GM19468 (cell line): ENCODE results near the gene LRP1B.

Experiments used
- ATAC-seq: cut with Tn5 transposase; IDR thresholded peaks from one replicate; pipeline ENCODE4 v1.9.1; 2021; ENCODE audit warnings: mild to moderate bottlenecking, moderate library complexity, moderate number of reproducible peaks; ENCODE audit not compliant: unreplicated experiment; ENCODE audit errors: extremely low read depth

LRP1B gene

DNA sequence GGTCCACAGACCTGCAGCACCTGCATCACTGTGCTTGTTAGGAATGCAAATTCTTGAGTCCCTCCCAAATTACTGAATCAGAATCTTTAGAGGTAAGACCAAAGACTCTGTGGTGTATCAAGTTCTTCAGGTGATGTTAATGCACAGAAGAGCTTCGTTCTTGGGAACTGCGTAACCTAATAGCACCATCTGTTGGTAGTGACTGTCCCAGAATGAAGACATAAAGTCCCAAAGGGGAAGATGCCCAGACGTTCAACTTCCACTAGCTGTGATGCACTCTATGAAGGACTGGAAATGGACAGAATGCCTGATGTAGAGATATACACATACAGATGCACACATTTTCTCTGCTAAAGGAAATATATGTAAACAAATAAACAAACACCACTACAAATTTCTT lies 576.0 kb downstream of the LRP1B start:
- ATAC-seq, result peak; percentile 37

DNA sequence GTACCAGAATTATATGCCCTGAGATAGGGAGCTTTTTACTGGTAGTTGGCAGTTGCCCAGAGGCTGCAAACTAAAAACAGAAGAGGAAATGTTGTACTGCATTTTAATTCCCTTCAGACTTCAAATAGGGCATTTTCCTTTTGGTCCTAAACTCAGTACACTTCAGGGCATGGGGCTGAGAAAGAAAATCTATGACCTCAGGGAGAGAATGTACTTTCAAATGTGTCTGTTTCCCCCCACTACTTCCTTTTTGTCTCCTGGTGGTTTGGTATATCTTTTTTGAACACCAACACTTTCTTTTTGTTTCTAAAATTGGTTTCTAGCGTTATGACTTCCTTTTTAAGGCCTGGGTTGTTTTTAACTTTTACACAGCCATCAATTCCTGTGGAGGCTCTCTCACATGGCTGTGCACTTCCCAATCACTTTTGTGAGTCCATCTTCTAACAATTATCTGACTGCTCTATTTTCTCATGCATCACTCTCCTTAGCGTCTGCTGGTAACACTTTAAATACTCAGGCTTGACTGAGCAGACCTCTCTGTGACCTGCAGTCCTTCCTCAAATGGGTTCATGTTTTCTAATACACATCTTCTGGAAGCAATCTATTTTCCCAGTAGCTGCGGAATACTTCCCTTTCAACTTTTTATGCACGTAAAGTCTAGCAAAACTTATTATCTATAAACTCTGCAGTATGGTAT lies 596.0 kb downstream of the LRP1B start:
- ATAC-seq, result peak; percentile 49

DNA sequence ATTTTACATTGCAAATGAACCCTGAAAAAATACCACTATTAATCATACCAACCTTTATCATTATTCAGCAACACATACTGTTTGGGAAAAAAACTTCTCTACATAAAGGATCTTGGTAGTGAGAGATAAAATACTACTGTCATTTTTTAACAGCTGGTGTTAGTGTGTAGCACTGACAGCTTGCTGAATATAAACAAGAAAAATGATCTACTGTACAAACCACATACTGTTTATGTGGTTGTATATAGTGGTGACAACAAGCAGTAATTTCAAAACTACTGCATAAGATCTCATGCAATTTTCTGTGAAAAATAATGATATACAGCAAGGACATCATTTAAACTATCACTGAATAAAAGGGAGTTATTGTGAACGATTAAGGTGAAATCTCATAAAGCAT lies 601.2 kb downstream of the LRP1B start:
- ATAC-seq, result no peak

DNA sequence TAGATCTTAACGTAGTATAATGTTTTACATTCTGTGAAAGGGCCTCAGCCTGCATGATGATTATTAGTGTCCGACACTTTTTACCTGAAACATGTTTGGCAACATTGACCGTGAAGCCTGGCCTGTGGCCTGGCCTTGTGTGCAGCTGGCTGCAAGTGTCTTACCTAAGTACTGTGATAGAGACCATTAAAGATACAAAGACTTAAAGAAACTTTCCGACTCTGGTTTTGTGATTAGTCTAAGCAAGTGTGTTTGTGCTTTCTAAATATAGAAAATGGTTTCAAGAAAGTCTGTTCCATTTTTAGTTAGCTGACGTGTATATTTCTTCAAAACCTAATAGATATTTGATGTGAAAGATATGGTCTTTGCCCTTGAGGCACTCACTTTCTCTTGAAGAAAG lies 601.8 kb downstream of the LRP1B start:
- no peak for ATAC-seq

DNA sequence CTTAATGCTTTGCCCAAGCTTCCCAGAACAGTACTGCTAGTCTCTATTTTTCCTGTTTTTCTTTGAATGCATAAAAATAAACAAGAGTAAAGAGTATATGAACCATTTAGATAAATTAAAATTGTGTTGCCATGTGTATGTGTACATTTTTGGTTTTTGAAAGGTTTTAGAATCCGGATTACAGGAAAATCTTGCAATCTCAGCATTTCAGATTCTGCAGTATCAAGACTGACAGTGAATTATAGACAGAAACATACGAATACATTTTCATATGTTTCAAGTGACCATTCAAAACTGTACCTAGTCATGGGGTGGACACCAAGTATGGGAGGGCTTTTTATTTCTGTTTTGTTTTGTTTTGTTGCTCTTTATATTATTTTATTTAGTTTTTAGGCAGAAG lies 604.1 kb downstream of the LRP1B start:
- ATAC-seq, result no peak

DNA sequence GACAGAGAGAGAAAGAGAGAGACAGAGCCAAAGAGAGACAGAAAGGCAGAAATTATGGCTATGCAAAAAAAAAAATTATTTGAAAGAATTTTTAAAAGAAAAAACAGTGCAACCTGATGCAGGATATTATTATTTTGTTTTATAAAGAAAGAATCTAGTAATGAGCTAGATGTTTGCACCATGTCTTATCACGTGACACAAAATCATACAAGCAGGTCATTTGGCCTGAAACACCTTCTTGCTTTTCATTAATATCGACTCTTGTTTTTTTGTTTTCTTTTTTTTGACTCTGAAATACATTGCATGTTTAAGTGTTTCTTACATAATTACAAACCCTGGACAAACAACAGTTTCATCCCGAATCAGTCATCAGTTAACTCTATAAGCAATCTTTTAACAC lies 606.0 kb downstream of the LRP1B start:
- no peak for ATAC-seq

DNA sequence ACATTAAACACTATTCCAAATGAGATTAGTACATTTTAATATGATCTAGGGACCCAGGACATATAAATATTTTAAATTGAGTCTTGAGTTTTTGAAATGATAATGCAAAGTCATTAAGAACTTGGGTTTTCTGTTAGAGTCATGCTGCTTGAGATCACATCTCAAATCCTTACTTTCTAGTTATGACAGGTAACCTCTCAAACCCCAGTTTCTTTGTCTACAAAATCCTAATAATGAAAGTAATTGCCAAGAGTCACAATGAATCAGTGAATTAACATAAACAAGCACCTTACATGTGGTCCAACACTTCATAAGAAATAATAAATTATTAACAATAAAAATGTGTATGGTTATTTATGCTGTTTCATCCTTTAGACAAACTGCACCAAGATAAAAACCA lies 607.6 kb downstream of the LRP1B start:
- ATAC-seq, result no peak

DNA sequence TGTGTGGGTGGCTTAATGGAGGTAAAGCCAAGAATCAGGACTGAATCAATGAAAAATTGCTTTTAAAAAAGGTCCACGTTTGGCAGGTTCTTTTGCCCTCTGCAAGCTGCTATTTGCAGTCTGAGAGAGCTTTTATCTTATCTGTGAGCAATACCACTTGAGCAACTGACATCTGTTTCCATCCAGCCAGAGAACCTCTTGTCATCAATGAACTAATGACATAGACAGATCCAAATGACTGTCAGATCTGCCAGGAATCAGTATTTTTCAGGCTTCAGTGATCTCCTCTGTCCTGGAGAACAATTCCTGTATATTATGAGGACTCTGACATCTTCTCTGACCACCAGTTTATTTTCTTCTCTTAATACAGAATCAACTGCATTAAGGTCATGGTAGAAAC lies 608.1 kb downstream of the LRP1B start:
- ATAC-seq, result no peak

DNA sequence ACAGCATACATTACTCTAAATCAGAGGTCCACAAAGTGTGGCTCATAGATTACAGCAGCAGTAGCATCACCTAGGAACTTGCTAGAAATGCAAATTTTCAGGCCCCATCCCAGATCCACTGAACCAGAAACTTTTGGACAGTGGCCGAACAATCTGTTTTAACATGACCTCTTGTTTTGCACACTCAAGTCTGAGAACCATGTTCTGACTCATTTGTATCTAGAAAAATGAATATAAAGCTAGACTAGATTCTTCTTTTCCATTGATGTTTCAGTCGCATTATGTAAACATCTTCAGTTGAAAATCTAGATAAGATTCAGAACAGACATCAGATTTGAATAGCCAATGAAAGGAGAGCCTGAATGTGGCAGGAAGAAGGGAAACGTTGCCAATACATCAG lies 608.8 kb downstream of the LRP1B start:
- no peak for ATAC-seq

DNA sequence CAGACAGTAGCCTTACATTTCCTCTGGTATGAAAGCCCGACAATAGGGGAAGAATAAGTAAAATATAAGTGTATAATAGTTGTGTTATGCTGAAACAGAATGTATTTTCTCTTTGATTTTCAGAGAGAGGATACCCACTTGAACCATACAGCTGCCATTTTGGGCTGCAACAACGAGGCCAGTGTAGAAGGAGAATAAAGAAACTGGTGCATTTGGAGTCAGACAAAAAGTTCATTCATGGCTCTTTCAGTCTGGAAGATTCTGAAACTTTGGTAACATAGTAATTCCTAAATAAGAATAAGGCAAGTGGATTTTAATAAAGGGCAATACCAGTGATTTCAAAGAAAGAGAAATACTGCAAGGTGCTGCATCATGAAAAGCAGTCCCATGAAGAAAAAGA lies 610.9 kb downstream of the LRP1B start:
- no peak for ATAC-seq

DNA sequence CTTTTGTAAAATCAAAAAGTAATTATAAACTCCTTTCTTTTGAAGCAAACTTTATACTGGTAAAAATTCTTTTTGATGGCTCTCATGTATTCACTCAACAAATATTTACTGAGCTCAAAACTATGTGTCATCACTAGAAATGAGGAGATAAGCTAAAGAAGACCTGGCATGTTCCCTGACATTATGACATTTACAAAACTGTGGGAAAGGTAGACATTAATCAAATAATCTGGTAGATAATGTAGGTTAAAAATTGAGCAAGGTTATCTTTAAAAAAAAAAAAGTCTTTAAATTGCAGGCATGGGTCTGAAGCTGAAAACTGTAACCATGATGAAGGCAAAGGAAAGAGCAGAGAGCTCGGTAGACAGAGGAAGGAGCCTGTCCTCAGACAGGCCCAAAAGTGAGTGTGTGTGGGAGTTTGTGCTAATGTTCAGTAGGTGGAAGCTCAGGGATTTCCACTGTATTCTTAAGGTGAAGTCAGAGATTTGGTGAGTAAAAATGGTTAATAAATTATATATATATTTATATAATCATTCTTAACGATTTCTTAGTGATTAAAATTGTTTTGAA lies 612.9 kb downstream of the LRP1B start:
- no peak for ATAC-seq

DNA sequence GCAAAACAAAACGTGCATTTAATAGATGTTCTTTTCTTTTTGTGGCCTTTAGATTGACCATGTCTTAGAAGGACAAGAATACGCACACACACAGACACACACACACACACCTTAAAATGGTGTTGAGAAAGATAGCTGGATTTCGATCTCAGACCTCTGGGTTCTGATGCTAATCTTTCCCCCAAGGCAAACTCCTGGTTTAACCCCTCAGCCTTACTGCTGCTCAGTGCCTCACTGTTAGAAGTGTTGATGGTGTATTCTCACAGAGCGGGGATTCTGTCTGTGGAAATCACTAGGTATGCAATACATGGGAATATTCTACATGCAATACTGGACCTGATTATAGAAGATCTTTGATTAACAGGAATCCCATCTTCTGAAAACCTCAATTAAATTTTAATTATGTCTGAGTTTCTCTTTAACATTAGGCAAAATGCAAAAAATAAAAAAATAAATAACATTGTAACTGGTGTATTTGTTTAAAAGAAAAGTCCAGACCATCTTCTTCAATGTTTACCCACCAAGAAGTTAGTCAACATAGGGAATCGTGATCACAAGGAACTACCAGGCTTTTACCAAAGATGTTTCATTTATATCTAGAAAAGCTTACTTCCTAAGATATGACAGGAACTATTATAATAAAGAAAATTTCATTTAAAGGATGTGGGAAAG lies 613.5 kb downstream of the LRP1B start:
- ATAC-seq, result no peak

DNA sequence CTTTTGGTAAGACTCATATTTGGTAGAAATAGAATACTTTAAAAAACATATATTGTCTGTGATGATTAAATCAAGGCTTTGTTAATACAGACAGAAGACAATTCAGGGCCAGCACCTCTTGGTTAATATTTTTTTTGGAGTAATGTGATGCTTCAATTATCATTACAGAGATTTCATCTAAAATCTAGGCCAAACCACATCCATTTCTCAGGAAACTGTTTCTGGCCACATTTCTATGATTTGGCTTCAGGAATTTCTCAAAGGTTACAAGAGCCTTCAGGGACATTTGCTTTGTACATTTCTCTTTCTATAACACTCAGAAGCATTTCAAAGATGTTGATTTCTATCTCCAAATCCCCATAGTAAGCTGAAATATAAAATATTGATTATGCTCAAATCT lies 614.9 kb downstream of the LRP1B start:
- ATAC-seq, result no peak

DNA sequence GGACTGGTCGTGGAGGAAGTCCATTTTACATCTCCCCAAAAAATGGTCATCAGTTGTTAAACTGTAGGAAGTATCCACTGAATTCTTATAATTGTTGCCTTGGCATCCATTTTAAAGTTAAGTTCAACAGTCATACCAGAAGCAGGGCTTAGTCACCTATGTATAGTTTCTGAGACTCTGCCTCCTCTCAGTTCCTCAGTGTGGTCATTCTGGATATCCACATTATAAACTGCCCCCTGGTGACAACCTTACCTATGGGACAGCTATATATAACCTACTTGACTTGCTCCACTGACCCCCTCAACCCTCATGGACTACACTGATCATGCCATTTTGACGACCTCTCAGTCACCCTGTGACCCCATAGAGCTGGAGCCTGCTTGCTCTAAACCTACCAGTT lies 617.0 kb downstream of the LRP1B start:
- peak; percentile 95 for ATAC-seq

DNA sequence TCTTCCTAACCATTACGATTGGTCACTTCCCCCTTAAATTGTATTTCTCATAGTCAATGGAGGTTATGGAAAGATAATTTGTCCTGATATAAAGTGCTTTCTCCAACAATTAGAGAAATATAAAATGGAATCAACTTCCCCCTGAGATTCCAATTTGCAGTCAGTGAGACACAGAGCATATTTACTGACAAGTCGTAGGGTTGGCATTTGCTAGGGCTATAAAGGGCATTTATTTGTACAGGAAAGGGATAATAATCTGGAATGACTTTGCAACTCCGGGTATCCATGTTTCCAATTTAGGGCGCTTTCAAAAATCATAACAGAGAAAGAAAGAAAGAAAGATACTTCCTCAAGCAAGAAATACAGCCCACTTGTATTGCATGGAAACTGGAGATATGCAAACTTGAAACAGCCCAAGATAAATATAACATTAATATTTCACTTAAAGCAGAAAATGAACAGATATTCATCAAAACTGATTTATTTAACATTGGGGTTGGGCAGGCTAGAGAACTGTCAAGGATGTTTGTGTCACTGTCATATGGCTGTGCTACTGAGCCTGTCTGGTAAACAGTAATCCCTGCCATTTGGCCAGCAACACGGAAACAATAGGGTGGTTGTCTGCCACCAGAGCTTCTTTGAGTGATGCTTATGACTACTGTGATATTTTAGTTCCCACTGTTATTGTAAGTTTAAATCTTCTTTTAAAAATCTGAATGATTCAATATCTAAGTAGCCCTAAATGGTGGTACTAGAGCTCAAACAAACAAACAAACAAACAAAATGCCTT lies 621.8 kb downstream of the LRP1B start:
- ATAC-seq, result no peak

DNA sequence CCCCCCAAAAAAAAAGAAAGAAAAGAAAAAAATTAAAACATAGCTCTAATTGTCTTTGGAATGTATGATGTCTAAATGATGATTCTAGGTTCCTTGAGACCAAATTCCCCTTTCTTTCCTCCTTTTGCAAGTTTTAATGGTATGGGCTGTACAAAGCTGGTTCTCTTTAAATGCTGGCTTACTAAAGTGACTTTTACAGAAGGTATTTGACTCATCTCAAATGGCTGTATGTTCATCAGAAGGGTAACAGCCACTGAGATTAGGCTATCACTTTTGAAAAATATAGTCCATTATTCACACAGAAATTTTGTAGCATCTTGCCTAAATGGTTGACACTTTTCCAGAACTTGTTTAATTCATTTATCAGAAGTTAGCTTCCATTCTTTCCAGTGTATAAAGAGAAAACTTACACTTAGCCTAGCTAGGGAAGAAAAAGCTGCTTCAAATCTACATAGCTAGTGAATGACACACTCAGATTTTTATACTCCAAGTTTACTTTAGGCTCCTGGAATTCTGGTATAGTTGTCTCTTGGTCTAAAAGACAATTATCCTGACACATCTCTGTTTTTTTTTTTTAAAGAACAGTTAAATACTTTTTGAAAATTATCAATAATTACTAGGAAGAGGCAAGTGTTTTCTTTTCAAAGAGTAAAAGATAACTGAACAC lies 622.6 kb downstream of the LRP1B start:
- no peak for ATAC-seq

DNA sequence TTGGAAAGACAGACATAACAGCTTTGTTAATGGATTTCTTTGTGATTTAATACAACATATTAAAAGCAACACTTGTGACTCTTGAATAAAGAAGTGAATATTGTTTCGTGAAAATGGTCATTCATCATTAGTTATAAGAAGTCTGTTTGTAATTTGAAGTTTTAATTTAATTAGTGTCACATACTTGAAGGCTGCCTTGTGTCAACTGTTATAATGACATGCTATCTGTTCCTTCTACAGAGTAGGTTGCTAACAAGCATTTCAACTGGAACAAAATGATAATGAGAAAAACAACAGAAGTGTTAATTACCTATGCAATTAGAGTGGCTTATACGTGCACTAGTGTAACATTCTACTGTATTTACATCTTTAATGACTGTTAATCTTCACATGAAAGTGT lies 624.7 kb downstream of the LRP1B start:
- no peak for ATAC-seq

DNA sequence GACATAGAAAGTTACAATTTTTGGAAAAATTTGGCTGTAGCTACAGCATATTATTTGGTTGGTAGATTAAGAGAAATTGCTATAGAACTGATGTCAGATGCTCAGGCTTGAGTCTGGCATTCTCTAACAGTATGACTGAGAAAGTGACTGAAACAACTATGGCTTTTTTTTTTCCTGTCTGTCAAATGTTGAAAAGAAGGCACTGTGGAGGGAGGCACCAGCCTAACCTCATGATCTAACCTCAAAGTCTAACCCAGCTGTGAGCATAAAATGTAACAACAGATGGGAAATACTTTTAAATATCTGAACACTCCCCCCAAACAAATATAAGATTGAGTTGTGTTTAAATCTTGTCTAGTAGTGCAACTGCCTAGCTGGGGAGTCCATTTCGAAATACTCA lies 629.1 kb downstream of the LRP1B start:
- no peak for ATAC-seq

DNA sequence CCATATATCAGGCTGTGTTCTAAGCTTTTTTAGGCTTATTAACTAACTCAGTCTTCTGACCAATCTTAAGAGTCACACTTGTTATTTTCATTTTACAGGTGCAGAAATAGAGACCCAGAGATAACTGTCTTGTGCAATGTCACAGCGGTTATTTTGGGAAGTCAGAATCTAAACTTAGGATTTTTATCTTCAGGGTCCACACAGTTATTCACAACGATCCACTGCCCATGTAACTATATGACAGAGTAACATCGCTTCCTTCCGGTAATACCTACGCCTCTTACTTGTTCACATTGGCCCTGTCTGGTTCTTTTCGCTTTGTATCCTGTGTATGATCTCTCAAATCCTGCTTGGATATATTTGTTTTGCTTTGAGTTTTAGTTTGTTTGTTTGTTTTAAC lies 631.7 kb downstream of the LRP1B start:
- no peak for ATAC-seq

DNA sequence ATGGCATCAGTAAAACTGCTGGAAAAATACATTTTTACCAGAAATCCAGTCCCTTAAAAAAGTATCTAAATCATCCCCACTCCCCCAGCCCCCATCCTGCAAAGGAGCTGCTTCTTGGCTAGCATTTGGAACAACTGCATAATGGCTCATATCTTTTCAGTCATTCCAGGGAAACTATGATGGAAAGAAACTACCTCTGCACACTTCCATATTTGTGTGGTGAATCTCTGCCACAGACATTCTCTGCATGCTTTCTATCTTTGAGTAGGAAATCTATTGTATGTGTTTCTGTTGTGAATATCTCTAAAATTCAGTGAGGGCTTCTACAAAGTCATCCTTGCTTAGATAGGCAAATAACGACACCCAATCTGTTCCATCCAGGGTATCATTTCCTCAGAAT lies 632.3 kb downstream of the LRP1B start:
- no peak for ATAC-seq

DNA sequence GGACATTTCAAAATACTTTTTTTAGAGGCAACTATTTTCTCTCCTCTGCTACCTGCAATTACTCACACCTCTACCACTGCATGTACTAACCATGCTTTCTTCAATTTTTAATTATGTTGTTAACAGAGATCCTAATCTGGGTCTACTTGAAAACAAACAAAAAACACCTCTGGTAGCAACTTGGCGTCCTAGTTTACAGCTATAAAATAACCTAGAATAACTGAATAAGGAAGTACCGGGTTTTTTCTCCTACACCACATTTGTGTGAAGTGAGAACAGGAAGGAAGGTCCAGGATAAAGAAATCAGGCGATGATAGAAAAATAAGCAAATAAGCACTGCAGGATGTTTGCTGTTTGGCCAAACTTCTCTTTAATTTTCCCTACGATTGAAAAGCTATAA lies 633.5 kb downstream of the LRP1B start:
- ATAC-seq, result no peak
